Keratinocyte (primary cell): ENCODE results near the gene AK8. TPM values are rescaled to one million over a fixed set of nuclear protein-coding genes. Genes with fewer than 3 reads are reported as not detected.

ENCODE experiments used
- DNase-seq: peaks from one replicate; pipeline ENCODE4 v3.0.0-alpha.2; 2011; ENCODE audit warnings: low read depth, missing footprints, low spot score
- FAIRE-seq: peaks from 2 replicates; lab custom pipeline; 2011; peaks lifted over from hg19 to GRCh38; lab: Jason Lieb, UNC
- H2AFZ ChIP-seq: 2 replicates; pipeline ENCODE4 v1.6.0; 2012; ENCODE audit warnings: low read length, control low read depth, inconsistent platforms; ENCODE audit not compliant: control insufficient read depth
- H3K27ac ChIP-seq: 2 replicates; pipeline ENCODE4 v1.5.1; 2011; ENCODE audit warnings: low read length; ENCODE audit not compliant: control insufficient read depth, insufficient read depth
- H3K27me3 ChIP-seq: 3 replicates; pipeline ENCODE4 v1.6.0; 2011; ENCODE audit warnings: low read length; ENCODE audit not compliant: control insufficient read depth, insufficient read depth; ENCODE audit errors: extremely low read depth
- H3K36me3 ChIP-seq, 2 experiments: 2 replicates in 1 of 2; 3 replicates in 1 of 2; pipeline ENCODE4 v1.5.1; 2011; ENCODE audit warnings: low read length in 2 of 2, mild to moderate bottlenecking in 1 of 2; ENCODE audit not compliant: control insufficient read depth in 2 of 2, insufficient read depth in 2 of 2; ENCODE audit errors: extremely low read depth in 1 of 2
- H3K4me1 ChIP-seq: 3 replicates; pipeline ENCODE4 v1.5.1; 2011; ENCODE audit warnings: low read length; ENCODE audit not compliant: control insufficient read depth, insufficient read depth; ENCODE audit errors: extremely low read depth
- H3K4me2 ChIP-seq: 3 replicates; pipeline ENCODE4 v1.6.0; 2011; ENCODE audit warnings: low read depth, low read length; ENCODE audit not compliant: control insufficient read depth, insufficient read depth; ENCODE audit errors: extremely low read depth
- H3K4me3 ChIP-seq, 3 experiments: fragments of 200-600 bp in 1 of 3; sonication (generic) in 1 of 3; 2 replicates in 2 of 3; 3 replicates in 1 of 3; pipeline ENCODE4 v1.5.1; 2011 to 2016; ENCODE audit warnings: low read length in 3 of 3, mild to moderate bottlenecking in 3 of 3, control low read depth in 2 of 3, inconsistent platforms in 1 of 3, low read depth in 1 of 3, mixed read lengths in 1 of 3, mixed run types in 1 of 3, moderate library complexity in 1 of 3; ENCODE audit not compliant: control insufficient read depth in 2 of 3, insufficient read depth in 2 of 3; ENCODE audit errors: extremely low read depth in 1 of 3
- H3K79me2 ChIP-seq: 2 replicates; pipeline ENCODE4 v1.6.0; 2012; ENCODE audit warnings: low read length; ENCODE audit not compliant: control insufficient read depth, insufficient read depth
- H3K9ac ChIP-seq: 3 replicates; pipeline ENCODE4 v1.6.0; 2011; ENCODE audit warnings: low read length; ENCODE audit not compliant: control insufficient read depth, insufficient read depth; ENCODE audit errors: extremely low read depth
- H3K9me1 ChIP-seq: 3 replicates; pipeline ENCODE4 v1.6.0; 2011; ENCODE audit warnings: low read length; ENCODE audit not compliant: control insufficient read depth, insufficient read depth; ENCODE audit errors: extremely low read depth
- H3K9me3 ChIP-seq: 2 replicates; pipeline ENCODE4 v1.5.1; 2012; ENCODE audit warnings: low read depth, low read length; ENCODE audit not compliant: control insufficient read depth
- H4K20me1 ChIP-seq: 3 replicates; pipeline ENCODE4 v1.6.0; 2011; ENCODE audit warnings: low read length; ENCODE audit not compliant: control insufficient read depth, insufficient read depth; ENCODE audit errors: extremely low read depth
- EZH2 ChIP-seq: IDR thresholded peaks from one replicate; pipeline ENCODE4 v1.6.1; 2012; ENCODE audit warnings: inconsistent platforms, mild to moderate bottlenecking, low read length, moderate library complexity
- dilution Hi-C: fragments of 300-500 bp; cut with MboI; formaldehyde crosslinking; loops from one replicate; pipeline ENCODE4 v1.7.0; 2020; ENCODE audit warnings: low sequenced_read_pairs; ENCODE audit not compliant: extremely low pct_ligation_motif_present
- polyA plus RNA-seq, 5 experiments: library from polyadenylated mRNA; depleted of rRNA in 3 of 5; stranded (reverse) in 3 of 5; stranded (forward) in 1 of 5; unstranded in 1 of 5; fragments of >200 nt; gene quantifications; 1 replicate in 1 of 5; 2 replicates in 3 of 5; 3 replicates in 1 of 5; pipeline versions ENCODE4 v1.2.1 to v1.2.3, GENCODE V29; 2011 to 2012; ENCODE audit warnings: missing spikeins in 2 of 5, low read depth in 1 of 5, low replicate concordance in 1 of 5
- TF ChIP-seq, protein P1 (sequence below), 3 experiments: IDR thresholded peaks in 1 of 3; conservative IDR thresholded peaks in 1 of 3; optimal IDR thresholded peaks in 1 of 3; 2 replicates in 2 of 3; 3 replicates in 1 of 3; pipeline versions ENCODE3 to v1.5.1; 2011; ENCODE audit warnings: low read length in 3 of 3, mild to moderate bottlenecking in 3 of 3, moderate library complexity in 2 of 3, control low read depth in 1 of 3, inconsistent platforms in 1 of 3; ENCODE audit not compliant: insufficient read depth in 2 of 3; ENCODE audit errors: extremely low read depth in 1 of 3

AK8 gene
- polyA plus RNA-seq, 1 donor (not counting 4 experiments of a cell fraction or from before 2014, with no cell fraction given), result 0.24 TPM

GRCh38 chr9:132784286-132784830 lies 93.7 kb downstream of the AK8 start:
- Histone ChIP-seq H4K20me1 (no peaks in the 10 kb centered on the region), H3K4me3 (no peak overlapping the region), H3K9me1 (no peaks in the 10 kb centered on the region), H3K9me3 (no peaks in the 10 kb centered on the region), H3K27ac (no peak overlapping the region), H2AFZ (no peak overlapping the region), H3K4me1 (no peaks in the 10 kb centered on the region), H3K79me2 (no peaks in the 10 kb centered on the region), H3K4me2 (no peak overlapping the region), H3K36me3 (no peaks in the 10 kb centered on the region), H3K9ac (no peak overlapping the region), H3K27me3 (peaks cover 9% of the 10 kb centered on the region)
- FAIRE-seq (no peak), DNase-seq (no peak)
- no peak for TF ChIP-seq EZH2
- TF ChIP-seq, protein P1, sequence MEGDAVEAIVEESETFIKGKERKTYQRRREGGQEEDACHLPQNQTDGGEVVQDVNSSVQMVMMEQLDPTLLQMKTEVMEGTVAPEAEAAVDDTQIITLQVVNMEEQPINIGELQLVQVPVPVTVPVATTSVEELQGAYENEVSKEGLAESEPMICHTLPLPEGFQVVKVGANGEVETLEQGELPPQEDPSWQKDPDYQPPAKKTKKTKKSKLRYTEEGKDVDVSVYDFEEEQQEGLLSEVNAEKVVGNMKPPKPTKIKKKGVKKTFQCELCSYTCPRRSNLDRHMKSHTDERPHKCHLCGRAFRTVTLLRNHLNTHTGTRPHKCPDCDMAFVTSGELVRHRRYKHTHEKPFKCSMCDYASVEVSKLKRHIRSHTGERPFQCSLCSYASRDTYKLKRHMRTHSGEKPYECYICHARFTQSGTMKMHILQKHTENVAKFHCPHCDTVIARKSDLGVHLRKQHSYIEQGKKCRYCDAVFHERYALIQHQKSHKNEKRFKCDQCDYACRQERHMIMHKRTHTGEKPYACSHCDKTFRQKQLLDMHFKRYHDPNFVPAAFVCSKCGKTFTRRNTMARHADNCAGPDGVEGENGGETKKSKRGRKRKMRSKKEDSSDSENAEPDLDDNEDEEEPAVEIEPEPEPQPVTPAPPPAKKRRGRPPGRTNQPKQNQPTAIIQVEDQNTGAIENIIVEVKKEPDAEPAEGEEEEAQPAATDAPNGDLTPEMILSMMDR (optimal IDR thresholded peaks at IDR 0.05 in 1 of 3, IDR thresholded peaks at IDR 0.05 in 1 of 3, conservative IDR thresholded peaks at IDR 0.05 in 1 of 3; ENCODE audit: extremely low read depth in 1 of 3, insufficient read depth in 2 of 3, low read length in 3 of 3), result no peak
- dilution Hi-C loops, result no loop called here

GRCh38 chr9:132783006-132783405 lies 95.1 kb downstream of the AK8 start:
- no peak overlapping the region for H3K4me2 ChIP-seq
- H3K9me3 ChIP-seq, result no peaks in the 10 kb centered on the region
- H3K27ac ChIP-seq, result no peak overlapping the region
- H3K27me3 ChIP-seq, result peaks cover 9% of the 10 kb centered on the region
- H3K79me2 ChIP-seq, result no peaks in the 10 kb centered on the region
- FAIRE-seq (no peak), DNase-seq (no peak)
- dilution Hi-C loops, result no loop called here
- no peak overlapping the region for H3K4me3 ChIP-seq
- no peaks in the 10 kb centered on the region for H3K4me1 ChIP-seq
- H3K9me1 ChIP-seq, result no peaks in the 10 kb centered on the region
- H3K9ac ChIP-seq, result no peak overlapping the region
- TF ChIP-seq, protein P1 (optimal IDR thresholded peaks at IDR 0.05 in 1 of 3, IDR thresholded peaks at IDR 0.05 in 1 of 3, conservative IDR thresholded peaks at IDR 0.05 in 1 of 3; ENCODE audit: extremely low read depth in 1 of 3, insufficient read depth in 2 of 3, low read length in 3 of 3), result no peak
- TF ChIP-seq EZH2, result no peak
- no peak overlapping the region for H2AFZ ChIP-seq
- H3K36me3 ChIP-seq, result no peaks in the 10 kb centered on the region
- no peaks in the 10 kb centered on the region for H4K20me1 ChIP-seq
